GM12872 (cell line): Measurements from ENCODE around the gene SYCP3.
A peak's percentile ranks its signal among the peaks of the same experiment; 100 is the strongest.

ENCODE experiments used
- CTCF ChIP-seq: IDR thresholded peaks from 3 replicates; pipeline ENCODE4 v1.5.1; 2011; ENCODE audit warnings: low read depth, mild to moderate bottlenecking, low read length, moderate library complexity; ENCODE audit not compliant: insufficient read depth

The SYCP3 gene

GRCh38 chr12:101779626-101780025, 40.4 kb upstream of the SYCP3 start:
- TF ChIP-seq CTCF: no peak

- no peak for TF ChIP-seq CTCF
Observed at GRCh38 chr12:101779200-101779599, 39.9 kb upstream of the SYCP3 start.

GRCh38 chr12:101777978-101778377, 38.7 kb upstream of the SYCP3 start:
- TF ChIP-seq CTCF: no peak

GRCh38 chr12:101777485-101777884, 38.2 kb upstream of the SYCP3 start:
- no peak for TF ChIP-seq CTCF

- no peak for TF ChIP-seq CTCF
Observed at GRCh38 chr12:101775816-101776215, 36.6 kb upstream of the SYCP3 start.

GRCh38 chr12:101773650-101774162, 34.4 kb upstream of the SYCP3 start:
- peak; percentile 85 for TF ChIP-seq CTCF

- TF ChIP-seq CTCF: no peak
Observed at GRCh38 chr12:101772012-101772775, 32.9 kb upstream of the SYCP3 start.
